Stimulated activated CD8-positive, alpha-beta memory T cell treated with anti-CD3 and anti-CD28 coated beads, Interleukin-12 subunit alpha, Interleukin-12 subunit beta, amount 100 ng/mL, for 24 hours (primary cell): ENCODE measurements around the gene MAML1.
"Not testable (repeated sequence)": the region's sequence is repeated elsewhere in the genome, so short reads cannot be mapped to it uniquely, and the experiment has no call there.

Experiments used
- DNase-seq: peaks from one replicate; pipeline ENCODE4 v3.0.0-alpha.2; 2020; ENCODE audit errors: extremely low read depth

Gene MAML1

GRCh38 chr5:179732412-179732917 is at the start of gene MAML1:
Gene MAML1, plus strand, starts transcription at chr5:179732822. Its CDS starts 291 bp downstream, at chr5:179733113.
- DNase-seq: peak; percentile 95

GRCh38 chr5:179689212-179689611 is 43.4 kb upstream of the MAML1 start:
- DNase-seq: not testable (repeated sequence)

- no peak for DNase-seq
Measured at GRCh38 chr5:179694561-179694960, 38.1 kb upstream of the MAML1 start.

GRCh38 chr5:179696603-179697002 is 36.0 kb upstream of the MAML1 start:
- no peak for DNase-seq

GRCh38 chr5:179697108-179697507 is 35.5 kb upstream of the MAML1 start:
- no peak for DNase-seq

GRCh38 chr5:179697543-179697942 is 35.1 kb upstream of the MAML1 start:
- not testable (repeated sequence) for DNase-seq

- peak; percentile 96 for DNase-seq
Measured at GRCh38 chr5:179697993-179698934, 34.4 kb upstream of the MAML1 start.

GRCh38 chr5:179698935-179699615 is 33.5 kb upstream of the MAML1 start, which contains the start of gene CANX:
Gene CANX, plus strand, starts transcription at chr5:179698967. Its CDS starts 6,715 bp downstream, at chr5:179705682.
- no peak for DNase-seq

GRCh38 chr5:179699616-179700237 is 32.9 kb upstream of the MAML1 start:
- DNase-seq: peak; percentile 11

GRCh38 chr5:179700401-179700918 is 32.2 kb upstream of the MAML1 start:
- DNase-seq: no peak

- DNase-seq: no peak
Measured at GRCh38 chr5:179716286-179716685, 16.3 kb upstream of the MAML1 start.

- no peak for DNase-seq
Measured at GRCh38 chr5:179720222-179720621, 12.4 kb upstream of the MAML1 start.

- no peak for DNase-seq
Measured at GRCh38 chr5:179724163-179724562, 8.5 kb upstream of the MAML1 start.

- no peak for DNase-seq
Measured at GRCh38 chr5:179727106-179727505, 5.5 kb upstream of the MAML1 start.

GRCh38 chr5:179729303-179729702 is 3.3 kb upstream of the MAML1 start:
- DNase-seq: no peak

- no peak for DNase-seq
Measured at GRCh38 chr5:179729727-179730126, 2.9 kb upstream of the MAML1 start.

- DNase-seq: no peak
Measured at GRCh38 chr5:179730356-179730755, 2.3 kb upstream of the MAML1 start.

GRCh38 chr5:179730852-179731251 is 1.8 kb upstream of the MAML1 start:
- DNase-seq: no peak

GRCh38 chr5:179731791-179732411 is 721 bp upstream of the MAML1 start:
- no peak for DNase-seq

- DNase-seq: no peak
Measured at GRCh38 chr5:179732918-179733771, 523 bp downstream of the MAML1 start.

- DNase-seq: no peak
Measured at GRCh38 chr5:179733772-179734126, 1.1 kb downstream of the MAML1 start.
